NT2/D1 (cell line): ENCODE results near the gene NEURL2.
"Not testable (repeated sequence)": the region's sequence is repeated elsewhere in the genome, so short reads cannot be mapped to it uniquely, and the experiment has no call there.

Experiments
- SUZ12 ChIP-seq: IDR thresholded peaks from 2 replicates; pipeline ENCODE4 v1.6.1; 2011; ENCODE audit not compliant: insufficient read length, insufficient read depth; ENCODE audit errors: extremely low read depth
- YY1 ChIP-seq: IDR thresholded peaks from 2 replicates; pipeline ENCODE4 v1.6.1; 2011; ENCODE audit not compliant: insufficient read length, insufficient read depth
- ZNF274 ChIP-seq: IDR thresholded peaks from 2 replicates; pipeline ENCODE4 v1.6.1; 2011; ENCODE audit warnings: mild to moderate bottlenecking, low read depth, low read length

DNA sequence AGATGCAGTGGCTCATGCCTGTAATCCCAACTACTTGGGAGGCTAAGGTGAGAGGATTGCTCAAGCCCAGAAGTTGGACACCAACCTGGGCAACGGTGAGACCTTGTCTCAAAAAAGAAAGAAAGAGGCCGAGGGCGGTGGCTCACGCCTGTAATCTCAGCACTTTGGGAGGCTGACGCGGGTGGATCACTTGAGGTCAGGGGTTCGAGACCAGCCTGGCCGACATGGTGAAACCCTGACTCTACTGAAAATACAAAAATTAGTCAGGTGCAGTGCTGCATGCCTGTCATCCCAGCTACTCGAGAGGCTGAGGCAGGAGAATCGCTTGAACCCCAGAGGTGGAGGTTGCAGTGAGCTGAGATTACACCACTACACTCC is 16.9 kb downstream of the NEURL2 start:
- TF ChIP-seq SUZ12, ZNF274, YY1: not testable (repeated sequence)
